ENCODE results near the gene DHRSX.
A peak's percentile ranks its signal among the peaks of the same experiment; 100 is the strongest.
"Not testable (repeated sequence)": the region's sequence is repeated elsewhere in the genome, so short reads cannot be mapped to it uniquely, and the experiment has no call there.

Gene DHRSX

DNA sequence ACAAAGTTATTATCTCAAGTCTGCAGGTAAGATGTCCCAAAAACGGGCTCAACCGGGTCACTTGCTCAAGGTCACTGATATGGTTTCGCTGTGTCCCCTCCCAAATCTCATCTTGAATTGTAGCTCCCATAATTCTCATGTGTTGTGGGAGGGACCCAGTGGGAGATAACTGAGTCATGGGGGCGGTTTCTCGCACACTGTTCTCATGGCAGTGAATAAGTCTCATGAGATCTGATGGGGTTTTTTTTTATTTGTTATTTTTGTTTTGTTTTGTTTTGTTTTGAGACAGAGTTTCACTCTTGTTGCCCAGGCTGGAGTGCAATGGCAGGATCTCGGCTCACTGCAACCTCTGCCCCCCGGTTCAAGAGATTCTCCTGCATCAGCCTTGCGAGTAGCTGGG, 4.6 kb upstream of the DHRSX start:
- H3K27me3 ChIP-seq (ENCODE audit: control insufficient read depth, insufficient read depth, low read length); H3K4me1 ChIP-seq (ENCODE audit: control insufficient read depth, insufficient read depth, low read length); H3K9me3 ChIP-seq (ENCODE audit: control insufficient read depth, insufficient read depth, low read length); H3K4me3 ChIP-seq (ENCODE audit: low read length); H3K27ac ChIP-seq (ENCODE audit: low read length); DNase-seq (ENCODE audit: low read depth, low spot score); H3K36me3 ChIP-seq (ENCODE audit: control insufficient read depth, insufficient read depth, low read length): not testable (repeated sequence)
- no CpG with 5 or more reads among the region's 8 CpGs for WGBS (ENCODE audit: insufficient coverage, insufficient read length)

DNA sequence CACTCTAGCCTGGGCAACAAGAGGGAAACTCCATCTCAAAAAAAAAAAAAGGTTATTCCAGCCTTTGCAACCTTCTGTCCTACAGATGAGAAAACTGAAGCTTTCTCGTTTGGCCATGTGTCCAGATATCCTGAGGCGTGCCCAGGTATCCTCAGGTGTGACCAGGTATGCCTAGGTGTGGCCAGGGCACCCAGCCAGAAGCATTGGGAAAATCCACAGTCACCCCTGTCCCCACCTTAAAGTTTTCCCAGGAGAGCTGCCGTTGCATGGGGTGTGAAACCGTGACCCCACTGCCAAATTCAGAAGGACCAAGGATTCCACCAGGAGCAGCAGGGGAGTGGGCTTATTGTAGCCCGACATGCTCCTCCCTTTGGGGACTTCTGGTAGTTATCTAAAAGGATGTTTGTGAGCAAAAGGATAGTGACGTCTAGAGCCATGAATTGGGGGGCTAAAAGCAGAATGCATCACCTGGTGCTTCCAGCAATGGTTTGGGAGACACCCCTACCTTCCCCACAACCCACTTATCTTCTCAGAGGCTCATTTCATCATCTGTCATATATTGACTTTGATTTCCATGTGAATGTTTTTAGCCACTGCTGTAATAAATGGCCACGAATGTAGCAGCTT, 4.0 kb upstream of the DHRSX start:
- DNase-seq (ENCODE audit: low read depth, low spot score): no peak
- Histone ChIP-seq H3K36me3 (ENCODE audit: control insufficient read depth, insufficient read depth, low read length) (no peaks in the 10 kb centered on the region), H3K27me3 (ENCODE audit: control insufficient read depth, insufficient read depth, low read length) (no peaks in the 10 kb centered on the region), H3K4me3 (ENCODE audit: low read length) (no peak overlapping the region), H3K4me1 (ENCODE audit: control insufficient read depth, insufficient read depth, low read length) (0 out of 2 replicates have a peak, but pooled peaks cover 2% of the 10 kb centered on the region), H3K9me3 (ENCODE audit: control insufficient read depth, insufficient read depth, low read length) (no peaks in the 10 kb centered on the region), H3K27ac (ENCODE audit: low read length) (no peak overlapping the region)
- no CpG with 5 or more reads among the region's 7 CpGs for WGBS (ENCODE audit: insufficient coverage, insufficient read length)

DNA sequence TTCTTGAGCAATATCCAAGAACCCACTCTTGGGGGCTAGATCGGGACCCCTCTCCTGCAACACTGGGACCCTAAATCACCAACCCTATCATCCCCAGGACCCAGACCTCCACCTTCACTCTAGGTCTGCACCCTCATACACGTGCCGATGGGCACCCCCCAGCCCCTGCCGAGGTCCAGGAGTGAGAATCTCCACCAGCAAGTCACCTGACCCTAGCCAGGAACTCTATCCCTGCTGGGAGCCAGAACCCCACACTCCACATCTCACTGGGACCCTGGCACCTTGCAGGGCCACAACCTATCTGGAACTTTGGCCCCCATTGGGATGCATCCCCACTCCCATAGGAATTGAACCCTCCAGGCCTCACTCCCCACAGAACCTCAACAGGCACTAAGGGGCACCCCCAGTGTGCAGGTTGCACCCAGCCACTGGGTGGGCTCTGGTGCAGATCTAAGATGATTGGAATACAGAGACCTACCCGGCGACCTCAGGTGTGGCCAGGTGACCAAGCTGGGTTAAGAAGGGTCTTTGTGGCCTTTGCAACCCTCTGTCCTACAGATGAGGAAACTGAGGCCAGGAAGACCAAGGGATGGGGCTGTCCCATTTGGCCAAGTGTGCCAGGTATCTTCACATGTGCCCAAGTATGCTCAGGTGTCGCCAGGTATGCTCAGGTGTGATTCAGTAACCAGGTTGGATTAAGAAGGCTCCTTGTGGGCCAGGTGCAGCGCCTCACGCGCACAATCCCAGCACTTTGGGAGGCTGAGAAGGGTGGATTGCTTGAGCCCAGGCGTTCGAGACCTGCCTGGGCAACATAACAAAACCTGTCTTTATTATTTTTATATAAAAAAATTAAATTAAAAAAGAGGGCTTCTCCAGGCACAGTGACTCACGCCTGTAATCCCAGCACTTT, 3.1 kb upstream of the DHRSX start:
- 0 out of 2 replicates have a peak, but pooled peaks cover 2% of the 10 kb centered on the region for H3K4me1 ChIP-seq (ENCODE audit: control insufficient read depth, insufficient read depth, low read length)
- no peaks in the 10 kb centered on the region for H3K9me3 ChIP-seq (ENCODE audit: control insufficient read depth, insufficient read depth, low read length)
- H3K27ac ChIP-seq (ENCODE audit: low read length): no peak overlapping the region
- DNase-seq (ENCODE audit: low read depth, low spot score): no peak
- H3K27me3 ChIP-seq (ENCODE audit: control insufficient read depth, insufficient read depth, low read length): no peaks in the 10 kb centered on the region
- no peaks in the 10 kb centered on the region for H3K36me3 ChIP-seq (ENCODE audit: control insufficient read depth, insufficient read depth, low read length)
- no CpG with 5 or more reads among the region's 13 CpGs for WGBS (ENCODE audit: insufficient coverage, insufficient read length)
- H3K4me3 ChIP-seq (ENCODE audit: low read length): no peak overlapping the region

GRCh38 chrX:2502668-2503519, 2.1 kb upstream of the DHRSX start:
- H3K4me1 ChIP-seq (ENCODE audit: control insufficient read depth, insufficient read depth, low read length): peaks cover 3% of the 10 kb centered on the region; the same call in 1 of the 2 replicates
- H3K36me3 ChIP-seq (ENCODE audit: control insufficient read depth, insufficient read depth, low read length): no peaks in the 10 kb centered on the region
- no peak overlapping the region for H3K4me3 ChIP-seq (ENCODE audit: low read length)
- H3K9me3 ChIP-seq (ENCODE audit: control insufficient read depth, insufficient read depth, low read length): no peaks in the 10 kb centered on the region
- WGBS (ENCODE audit: insufficient coverage, insufficient read length): no CpG with 5 or more reads among the region's 19 CpGs
- no peak overlapping the region for H3K27ac ChIP-seq (ENCODE audit: low read length)
- H3K27me3 ChIP-seq (ENCODE audit: control insufficient read depth, insufficient read depth, low read length): no peaks in the 10 kb centered on the region
- DNase-seq (ENCODE audit: low read depth, low spot score): no peak

DNA sequence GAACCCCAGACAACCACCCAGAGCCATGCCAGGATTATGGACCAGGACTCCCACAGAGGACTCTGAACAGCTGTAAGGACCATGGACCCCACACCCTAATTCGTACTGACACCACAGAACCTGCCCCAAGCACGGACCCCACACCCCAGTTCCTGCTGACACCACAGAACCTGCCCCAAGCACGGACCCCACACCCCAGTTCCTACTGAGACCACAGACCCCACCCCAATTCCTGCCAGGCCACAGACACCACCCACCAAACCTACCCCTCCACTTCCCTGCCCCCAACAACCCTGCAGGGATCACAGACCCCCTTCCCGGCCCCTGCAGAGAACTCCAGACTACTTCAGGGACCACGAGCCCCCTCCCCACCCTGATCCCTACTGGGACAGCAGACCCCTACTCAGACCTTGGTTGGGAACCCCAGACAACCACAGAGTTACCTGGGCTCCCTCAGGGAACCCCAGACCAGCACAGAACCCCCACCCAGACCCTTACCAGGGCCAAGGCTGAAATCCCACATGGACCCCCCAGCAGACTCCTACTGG, 1.4 kb upstream of the DHRSX start:
- H3K27me3 ChIP-seq (ENCODE audit: control insufficient read depth, insufficient read depth, low read length): no peaks in the 10 kb centered on the region
- H3K36me3 ChIP-seq (ENCODE audit: control insufficient read depth, insufficient read depth, low read length): no peaks in the 10 kb centered on the region
- H3K4me3 ChIP-seq (ENCODE audit: low read length): no peak overlapping the region
- H3K27ac ChIP-seq (ENCODE audit: low read length): no peak overlapping the region
- no peaks in the 10 kb centered on the region for H3K9me3 ChIP-seq (ENCODE audit: control insufficient read depth, insufficient read depth, low read length)
- WGBS (ENCODE audit: insufficient coverage, insufficient read length): no CpG with 5 or more reads among the region's 5 CpGs
- peaks cover 3% of the 10 kb centered on the region; the same call in 1 of the 2 replicates for H3K4me1 ChIP-seq (ENCODE audit: control insufficient read depth, insufficient read depth, low read length)
- no peak for DNase-seq (ENCODE audit: low read depth, low spot score)

GRCh38 chrX:2501559-2502102, 855 bp upstream of the DHRSX start:
- Histone ChIP-seq H3K9me3 (ENCODE audit: control insufficient read depth, insufficient read depth, low read length) (no peaks in the 10 kb centered on the region), H3K27me3 (ENCODE audit: control insufficient read depth, insufficient read depth, low read length) (no peaks in the 10 kb centered on the region), H3K27ac (ENCODE audit: low read length) (no peak overlapping the region), H3K4me3 (ENCODE audit: low read length) (no peak overlapping the region), H3K4me1 (ENCODE audit: control insufficient read depth, insufficient read depth, low read length) (peaks cover 3% of the 10 kb centered on the region; the same call in 1 of the 2 replicates), H3K36me3 (ENCODE audit: control insufficient read depth, insufficient read depth, low read length) (no peaks in the 10 kb centered on the region)
- WGBS (ENCODE audit: insufficient coverage, insufficient read length): no CpG with 5 or more reads among the region's 5 CpGs
- DNase-seq (ENCODE audit: low read depth, low spot score): no peak

DNA sequence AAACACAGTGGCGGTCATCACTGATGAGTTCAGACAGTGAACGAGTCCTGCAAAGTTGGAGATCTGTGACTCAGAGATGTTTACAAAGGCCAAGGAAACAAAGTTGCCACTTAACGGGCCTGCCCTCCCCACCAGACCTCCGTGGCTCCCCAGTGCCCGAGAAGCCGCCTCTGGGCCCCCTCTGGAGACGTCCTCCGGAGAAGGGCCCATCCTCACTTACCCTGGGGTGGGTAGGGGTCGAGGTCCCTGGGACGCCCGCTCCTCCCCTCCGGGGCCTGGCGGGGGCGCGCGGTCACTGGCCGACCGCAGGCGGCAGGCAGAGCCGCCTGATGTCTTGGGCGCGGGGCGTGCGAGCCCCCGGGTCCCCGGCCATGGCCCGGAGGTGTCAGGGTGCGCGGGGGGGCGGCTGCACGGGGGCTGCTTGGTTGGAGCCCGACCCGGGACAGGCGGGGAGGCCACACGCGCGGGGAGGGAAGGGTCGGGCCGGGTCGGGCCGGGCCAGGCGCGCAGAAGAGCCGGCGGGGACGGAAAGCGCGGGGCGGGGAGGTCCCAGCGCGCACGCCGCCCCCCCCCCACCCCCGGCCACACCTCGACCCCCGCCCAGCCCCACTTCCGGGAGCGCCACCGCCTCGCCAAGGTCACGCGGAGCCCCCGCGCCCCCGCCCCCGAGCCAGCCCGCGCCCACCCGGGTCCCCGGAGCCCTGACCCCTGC, 529 bp downstream of the DHRSX start:
- Histone ChIP-seq H3K4me3 (ENCODE audit: low read length) (peak overlapping the region; percentile 74; the same call in 1 of the 2 replicates), H3K36me3 (ENCODE audit: control insufficient read depth, insufficient read depth, low read length) (peaks cover 4% of the 10 kb centered on the region; the same call in 1 of the 2 replicates), H3K27me3 (ENCODE audit: control insufficient read depth, insufficient read depth, low read length) (no peaks in the 10 kb centered on the region), H3K27ac (ENCODE audit: low read length) (no peak overlapping the region), H3K4me1 (ENCODE audit: control insufficient read depth, insufficient read depth, low read length) (peaks cover 5% of the 10 kb centered on the region), H3K9me3 (ENCODE audit: control insufficient read depth, insufficient read depth, low read length) (no peaks in the 10 kb centered on the region)
- no peak for DNase-seq (ENCODE audit: low read depth, low spot score)
- no CpG with 5 or more reads among the region's 70 CpGs for WGBS (ENCODE audit: insufficient coverage, insufficient read length)

- WGBS (ENCODE audit: insufficient coverage, insufficient read length): no CpG with 5 or more reads among the region's 8 CpGs
- Histone ChIP-seq H3K4me1 (ENCODE audit: control insufficient read depth, insufficient read depth, low read length) (peaks cover 5% of the 10 kb centered on the region), H3K4me3 (ENCODE audit: low read length) (peak overlapping the region; percentile 19; the same call in 1 of the 2 replicates), H3K36me3 (ENCODE audit: control insufficient read depth, insufficient read depth, low read length) (peaks cover 4% of the 10 kb centered on the region; the same call in 1 of the 2 replicates), H3K27me3 (ENCODE audit: control insufficient read depth, insufficient read depth, low read length) (no peaks in the 10 kb centered on the region), H3K9me3 (ENCODE audit: control insufficient read depth, insufficient read depth, low read length) (no peaks in the 10 kb centered on the region), H3K27ac (ENCODE audit: low read length) (no peak overlapping the region)
- DNase-seq (ENCODE audit: low read depth, low spot score): no peak
Measured at GRCh38 chrX:2499507-2499906, 1.3 kb downstream of the DHRSX start.

- DNase-seq (ENCODE audit: low read depth, low spot score): no peak
- no CpG with 5 or more reads among the region's 10 CpGs for WGBS (ENCODE audit: insufficient coverage, insufficient read length)
- H3K27ac ChIP-seq (ENCODE audit: low read length): no peak overlapping the region
- no peaks in the 10 kb centered on the region for H3K27me3 ChIP-seq (ENCODE audit: control insufficient read depth, insufficient read depth, low read length)
- H3K36me3 ChIP-seq (ENCODE audit: control insufficient read depth, insufficient read depth, low read length): peaks cover 4% of the 10 kb centered on the region; the same call in 1 of the 2 replicates
- no peaks in the 10 kb centered on the region for H3K9me3 ChIP-seq (ENCODE audit: control insufficient read depth, insufficient read depth, low read length)
- H3K4me3 ChIP-seq (ENCODE audit: low read length): no peak overlapping the region; the same call in 1 of the 2 replicates
- peaks cover 5% of the 10 kb centered on the region for H3K4me1 ChIP-seq (ENCODE audit: control insufficient read depth, insufficient read depth, low read length)
Measured at GRCh38 chrX:2498781-2499302, 1.9 kb downstream of the DHRSX start.

Measured in iPS DF 6.9 (cell line).